Measurements from ENCODE around the gene PELI2. TPM values are rescaled to one million over a fixed set of nuclear protein-coding genes. Genes with fewer than 3 reads are reported as not detected.

The PELI2 gene, protein sequence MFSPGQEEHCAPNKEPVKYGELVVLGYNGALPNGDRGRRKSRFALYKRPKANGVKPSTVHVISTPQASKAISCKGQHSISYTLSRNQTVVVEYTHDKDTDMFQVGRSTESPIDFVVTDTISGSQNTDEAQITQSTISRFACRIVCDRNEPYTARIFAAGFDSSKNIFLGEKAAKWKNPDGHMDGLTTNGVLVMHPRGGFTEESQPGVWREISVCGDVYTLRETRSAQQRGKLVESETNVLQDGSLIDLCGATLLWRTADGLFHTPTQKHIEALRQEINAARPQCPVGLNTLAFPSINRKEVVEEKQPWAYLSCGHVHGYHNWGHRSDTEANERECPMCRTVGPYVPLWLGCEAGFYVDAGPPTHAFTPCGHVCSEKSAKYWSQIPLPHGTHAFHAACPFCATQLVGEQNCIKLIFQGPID
- 1 to 10 TPM; 2.1 to 2.5 TPM for total RNA-seq

GRCh38 chr14:56117765-56118610, at the start of gene PELI2:
Gene PELI2, plus strand, starts transcription at chr14:56118411. Its CDS starts 250 bp downstream, at chr14:56118661.
- no peaks in the 10 kb centered on the region for H3K36me3 Mint-ChIP-seq
- H3K27ac Mint-ChIP-seq, result peak within 1 kb of the TSS; percentile 64
- H3K4me3 Mint-ChIP-seq, result peak within 1 kb of the TSS; percentile 84
- no peaks in the 10 kb centered on the region for H3K9me3 Mint-ChIP-seq
- peak; percentile 81 for DNase-seq
- peaks cover 31% of the 10 kb centered on the region for H3K4me1 Mint-ChIP-seq
- peaks cover 28% of the 10 kb centered on the region for H3K27me3 Mint-ChIP-seq

DNA sequence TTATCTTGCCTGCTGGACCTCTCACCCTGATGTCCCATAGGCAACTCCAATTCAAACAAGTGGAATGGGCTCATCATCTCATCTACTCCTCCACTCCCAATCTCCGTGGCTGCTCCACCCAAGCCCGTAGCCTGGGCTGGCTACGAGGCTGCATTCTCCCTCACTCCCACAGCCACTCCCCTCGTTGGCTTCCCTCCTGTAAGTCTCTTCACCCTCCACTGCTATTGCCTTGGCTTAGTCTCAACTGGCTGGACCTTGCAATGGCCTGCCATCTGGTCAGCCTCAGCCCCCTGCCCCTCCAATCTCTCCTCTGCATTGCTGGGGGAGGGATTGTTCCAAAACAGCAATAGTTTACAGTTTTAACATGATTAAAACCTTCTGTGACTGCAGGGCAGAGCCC, 44.4 kb upstream of the PELI2 start:
- no peaks in the 10 kb centered on the region for H3K9me3 Mint-ChIP-seq
- no peak overlapping the region for H3K4me3 Mint-ChIP-seq
- no peaks in the 10 kb centered on the region for H3K4me1 Mint-ChIP-seq
- no peak for DNase-seq
- H3K27ac Mint-ChIP-seq, result no peak overlapping the region
- H3K36me3 Mint-ChIP-seq, result no peaks in the 10 kb centered on the region
- H3K27me3 Mint-ChIP-seq, result peaks cover 30% of the 10 kb centered on the region

GRCh38 chr14:56075301-56075700, 42.9 kb upstream of the PELI2 start:
- Mint-ChIP-seq H3K27ac (no peak overlapping the region), H3K9me3 (no peaks in the 10 kb centered on the region), H3K4me3 (no peak overlapping the region), H3K36me3 (no peaks in the 10 kb centered on the region), H3K4me1 (no peaks in the 10 kb centered on the region), H3K27me3 (peaks cover 30% of the 10 kb centered on the region)
- DNase-seq, result no peak

- Mint-ChIP-seq H3K9me3 (no peaks in the 10 kb centered on the region), H3K4me3 (no peak overlapping the region), H3K36me3 (no peaks in the 10 kb centered on the region), H3K4me1 (no peaks in the 10 kb centered on the region), H3K27ac (no peak overlapping the region), H3K27me3 (peaks cover 38% of the 10 kb centered on the region)
- DNase-seq, result no peak
Observed at GRCh38 chr14:56081139-56081538, 37.1 kb upstream of the PELI2 start.

- Mint-ChIP-seq H3K4me3 (no peak overlapping the region), H3K36me3 (no peaks in the 10 kb centered on the region), H3K27me3 (peaks cover 34% of the 10 kb centered on the region), H3K9me3 (no peaks in the 10 kb centered on the region), H3K27ac (no peak overlapping the region), H3K4me1 (no peaks in the 10 kb centered on the region)
- DNase-seq, result no peak
Observed at GRCh38 chr14:56082880-56083279, 35.3 kb upstream of the PELI2 start.

- no peak for DNase-seq
- H3K4me1 Mint-ChIP-seq, result no peaks in the 10 kb centered on the region
- H3K27me3 Mint-ChIP-seq, result peaks cover 27% of the 10 kb centered on the region
- no peaks in the 10 kb centered on the region for H3K9me3 Mint-ChIP-seq
- H3K4me3 Mint-ChIP-seq, result no peak overlapping the region
- H3K36me3 Mint-ChIP-seq, result no peaks in the 10 kb centered on the region
- H3K27ac Mint-ChIP-seq, result no peak overlapping the region
Observed at GRCh38 chr14:56085471-56085870, 32.7 kb upstream of the PELI2 start.

- Mint-ChIP-seq H3K36me3 (no peaks in the 10 kb centered on the region), H3K27ac (no peak overlapping the region), H3K4me1 (no peaks in the 10 kb centered on the region), H3K9me3 (no peaks in the 10 kb centered on the region), H3K4me3 (no peak overlapping the region), H3K27me3 (peaks cover 20% of the 10 kb centered on the region)
- DNase-seq, result no peak
Observed at GRCh38 chr14:56087671-56088471, 30.3 kb upstream of the PELI2 start.

DNA sequence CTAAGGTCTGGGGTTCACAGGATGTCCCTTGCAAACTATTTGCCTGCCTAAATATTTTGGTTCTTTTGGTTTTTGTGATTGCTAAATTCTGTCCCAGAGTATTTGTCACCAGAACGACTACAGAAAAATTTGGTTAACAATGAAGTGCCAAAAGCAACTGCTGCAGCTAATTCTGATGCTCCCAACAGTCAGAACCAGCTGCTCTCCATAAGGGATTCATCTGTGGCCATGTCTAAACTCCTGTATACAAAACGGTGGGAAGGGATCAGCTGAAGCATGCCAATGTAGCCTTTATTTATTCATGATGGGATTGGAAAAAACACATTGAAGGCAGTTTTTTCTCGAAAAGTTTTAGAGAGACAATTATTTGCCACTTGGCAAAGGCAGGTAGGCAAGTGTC, 29.3 kb upstream of the PELI2 start:
- Mint-ChIP-seq H3K4me3 (no peak overlapping the region), H3K36me3 (no peaks in the 10 kb centered on the region), H3K9me3 (no peaks in the 10 kb centered on the region), H3K27me3 (peaks cover 19% of the 10 kb centered on the region), H3K27ac (no peak overlapping the region), H3K4me1 (no peaks in the 10 kb centered on the region)
- no peak for DNase-seq

DNA sequence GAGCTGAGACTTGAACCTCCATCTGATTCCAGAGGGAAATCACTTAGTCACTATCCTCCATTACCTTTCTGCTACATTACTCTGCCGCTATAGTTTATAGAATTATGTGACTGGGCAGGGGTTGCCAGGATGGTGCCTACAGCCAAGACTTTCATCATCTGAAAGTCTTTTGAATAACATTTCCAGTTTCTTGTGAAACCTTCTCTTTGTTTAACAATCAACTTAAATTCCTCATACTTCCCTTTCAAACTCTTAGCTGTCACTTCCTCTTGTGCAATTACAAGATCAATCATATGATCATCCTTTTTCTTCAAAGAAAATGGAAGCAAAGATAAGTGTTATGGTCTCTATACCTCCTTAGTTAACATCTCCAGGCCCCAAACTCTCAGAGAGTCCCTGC, 25.4 kb upstream of the PELI2 start:
- Mint-ChIP-seq H3K4me1 (no peaks in the 10 kb centered on the region), H3K4me3 (no peak overlapping the region), H3K27ac (no peak overlapping the region), H3K9me3 (no peaks in the 10 kb centered on the region), H3K36me3 (no peaks in the 10 kb centered on the region), H3K27me3 (peaks cover 6% of the 10 kb centered on the region)
- DNase-seq, result no peak

- Mint-ChIP-seq H3K27me3 (peaks cover 6% of the 10 kb centered on the region), H3K9me3 (no peaks in the 10 kb centered on the region), H3K36me3 (no peaks in the 10 kb centered on the region), H3K4me3 (no peak overlapping the region), H3K4me1 (no peaks in the 10 kb centered on the region), H3K27ac (no peak overlapping the region)
- DNase-seq, result no peak
Observed at GRCh38 chr14:56094076-56094475, 24.1 kb upstream of the PELI2 start.

DNA sequence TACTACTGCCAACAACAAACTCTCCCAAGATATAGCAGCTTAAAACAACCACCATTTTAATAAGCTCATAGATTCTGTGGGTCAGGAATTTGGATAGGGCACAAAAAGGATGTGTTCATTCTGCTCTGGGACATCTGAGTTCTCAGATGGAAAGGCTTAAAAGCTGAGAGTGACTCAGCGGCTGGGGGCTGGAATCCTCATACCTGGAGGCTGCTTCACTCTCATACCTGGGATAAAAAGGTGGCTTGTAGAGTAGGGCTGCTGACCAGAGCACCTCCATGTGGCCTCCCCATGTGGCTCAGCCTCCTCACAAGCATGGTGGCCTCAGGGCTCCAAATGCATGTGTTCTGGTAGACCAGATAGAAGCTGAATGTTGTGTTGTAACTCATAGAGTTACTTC, 20.2 kb upstream of the PELI2 start:
- Mint-ChIP-seq H3K27me3 (peaks cover 6% of the 10 kb centered on the region), H3K36me3 (no peaks in the 10 kb centered on the region), H3K27ac (no peak overlapping the region), H3K4me1 (no peaks in the 10 kb centered on the region), H3K4me3 (no peak overlapping the region), H3K9me3 (no peaks in the 10 kb centered on the region)
- no peak for DNase-seq

DNA sequence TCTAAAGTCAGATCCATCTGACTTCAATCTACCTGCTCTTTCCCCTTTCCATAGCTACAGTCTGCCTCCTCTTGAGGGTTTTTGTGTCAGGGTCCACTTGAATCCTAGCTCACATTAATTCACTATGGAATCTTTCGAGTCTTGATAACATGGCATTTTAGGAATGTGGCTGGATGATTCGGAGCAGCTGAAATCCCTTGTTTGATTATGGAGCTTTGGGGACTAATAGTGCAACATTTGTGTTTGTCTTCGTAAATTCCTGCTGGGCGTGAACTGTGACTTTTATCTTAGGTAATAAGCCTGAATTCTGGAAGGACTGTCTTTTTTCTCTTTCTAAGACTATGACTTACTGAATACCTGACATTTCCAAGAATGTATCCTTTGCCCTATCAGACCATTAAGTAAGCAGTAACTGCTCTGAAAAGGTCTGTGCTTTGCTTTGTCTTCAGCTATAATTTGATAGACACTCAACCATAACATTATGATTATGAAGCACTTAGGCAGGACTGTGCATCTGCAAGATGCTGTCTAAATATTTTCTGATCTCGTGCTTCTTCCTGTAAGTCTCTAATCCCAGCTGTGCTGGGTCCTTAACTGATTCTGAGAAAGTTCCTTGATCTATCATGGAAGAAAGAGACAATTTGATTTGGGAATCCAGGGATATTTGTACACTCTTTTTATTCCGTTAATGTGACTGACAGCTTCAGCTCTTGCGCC, 19.0 kb upstream of the PELI2 start:
- Mint-ChIP-seq H3K9me3 (no peaks in the 10 kb centered on the region), H3K36me3 (no peaks in the 10 kb centered on the region), H3K27ac (no peak overlapping the region), H3K4me1 (no peaks in the 10 kb centered on the region), H3K27me3 (peaks cover 6% of the 10 kb centered on the region), H3K4me3 (no peak overlapping the region)
- DNase-seq, result no peak

GRCh38 chr14:56100556-56100955, 17.7 kb upstream of the PELI2 start:
- Mint-ChIP-seq H3K4me1 (no peaks in the 10 kb centered on the region), H3K36me3 (no peaks in the 10 kb centered on the region), H3K4me3 (no peak overlapping the region), H3K27me3 (peaks cover 6% of the 10 kb centered on the region), H3K27ac (no peak overlapping the region), H3K9me3 (no peaks in the 10 kb centered on the region)
- no peak for DNase-seq

- Mint-ChIP-seq H3K4me1 (no peaks in the 10 kb centered on the region), H3K27me3 (no peaks in the 10 kb centered on the region), H3K9me3 (no peaks in the 10 kb centered on the region), H3K27ac (no peak overlapping the region), H3K4me3 (no peak overlapping the region), H3K36me3 (no peaks in the 10 kb centered on the region)
- DNase-seq, result no peak
Observed at GRCh38 chr14:56102941-56103340, 15.3 kb upstream of the PELI2 start.
